Measurements from ENCODE around the gene PKNOX2.

The PKNOX2 gene

GRCh38 chr11:125164091-125164421 lies 495 bp upstream of the PKNOX2 start:
- Mint-ChIP-seq H3K4me3 (peak overlapping the region; percentile 45), H3K36me3 (ENCODE audit: low read depth) (no peaks in the 10 kb centered on the region), H3K9me3 (no peaks in the 10 kb centered on the region), H3K27me3 (peaks cover 63% of the 10 kb centered on the region), H3K27ac (no peak overlapping the region), H3K4me1 (ENCODE audit: low read depth) (peaks cover 10% of the 10 kb centered on the region)

DNA sequence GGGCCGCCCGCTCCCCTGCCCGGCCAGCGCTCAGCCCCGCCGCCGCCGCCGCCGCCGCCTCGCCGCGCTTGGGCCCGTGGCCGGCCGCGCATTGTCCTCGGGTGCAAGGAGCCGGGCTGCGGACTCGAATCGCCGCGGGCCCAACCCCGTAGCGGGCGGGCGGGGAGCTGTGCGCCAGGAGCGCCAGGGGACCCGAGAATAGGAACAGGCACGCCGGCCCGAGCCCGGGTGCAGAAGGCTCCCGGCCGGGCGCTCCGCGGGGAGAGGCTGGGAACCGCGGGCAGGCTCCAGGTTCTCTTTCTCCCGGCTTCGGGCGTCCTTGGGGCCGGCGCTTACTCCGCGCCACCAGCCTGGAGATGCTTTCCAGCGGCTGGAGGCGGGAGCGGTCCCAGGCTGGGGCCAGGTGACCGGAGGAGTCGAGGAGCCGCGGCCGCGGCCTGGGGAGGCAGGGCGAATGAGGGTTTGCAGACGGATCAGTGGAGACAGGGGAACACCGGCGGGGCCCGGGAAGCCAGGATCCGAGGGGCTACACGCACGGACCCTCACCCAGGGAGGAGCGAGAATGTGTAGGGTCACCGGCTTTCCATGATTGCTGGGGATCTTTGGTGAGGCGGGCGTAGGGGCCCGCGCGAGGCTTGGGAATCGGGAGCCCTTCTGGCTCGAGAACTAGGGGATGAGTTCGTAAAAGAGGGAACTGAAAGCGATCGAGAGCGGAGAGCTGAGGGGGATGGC lies 726 bp downstream of the PKNOX2 start:
- Mint-ChIP-seq H3K27me3 (peaks cover 70% of the 10 kb centered on the region), H3K9me3 (no peaks in the 10 kb centered on the region), H3K4me1 (ENCODE audit: low read depth) (peaks cover 10% of the 10 kb centered on the region), H3K27ac (no peak overlapping the region), H3K4me3 (peak overlapping the region; percentile 83), H3K36me3 (ENCODE audit: low read depth) (no peaks in the 10 kb centered on the region)

DNA sequence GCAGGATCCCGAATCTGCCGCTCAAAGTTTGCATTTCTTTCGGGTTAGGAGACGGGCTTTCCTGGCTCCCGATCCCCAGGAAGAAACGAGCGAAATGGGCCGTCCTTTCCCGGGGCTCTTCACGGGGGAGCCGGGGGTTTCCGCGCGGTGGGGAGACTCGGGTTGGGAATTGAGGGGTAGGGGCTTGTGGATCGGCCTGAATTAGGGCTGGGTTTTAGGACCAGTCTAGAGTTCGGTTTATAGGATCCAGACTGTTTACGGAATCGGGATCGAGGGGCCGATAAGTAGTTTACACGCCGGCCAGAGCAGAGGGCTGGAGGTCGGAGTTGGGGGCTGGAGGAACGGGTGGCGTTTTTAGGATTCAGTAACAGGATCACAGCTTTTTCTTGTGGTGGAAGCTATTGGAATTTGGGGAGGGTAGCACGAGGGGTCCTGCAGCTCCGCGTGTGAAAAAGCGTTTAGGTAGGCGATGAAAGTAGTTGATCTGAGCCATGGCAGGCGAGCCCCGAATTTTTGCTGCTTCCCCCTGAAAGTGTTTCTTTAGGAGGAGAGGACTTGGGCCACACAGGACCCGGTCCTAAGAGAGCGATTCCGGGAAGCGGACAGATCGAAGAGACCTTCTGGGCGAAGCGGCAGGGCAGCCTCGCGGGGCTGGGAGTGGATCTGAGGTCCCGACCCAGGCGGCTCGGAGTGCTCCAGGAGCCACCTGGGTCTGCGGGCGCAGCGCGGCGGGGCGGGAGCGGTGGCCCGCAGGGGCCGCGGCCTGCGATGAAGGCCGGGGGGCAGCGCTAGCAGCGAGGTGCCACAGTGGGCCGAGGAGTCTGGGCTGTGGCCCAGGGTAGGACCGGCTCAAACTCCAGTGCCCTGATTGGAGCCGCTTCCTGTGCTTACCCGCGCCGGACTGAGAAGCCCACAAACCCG lies 1.6 kb downstream of the PKNOX2 start:
- H3K4me1 Mint-ChIP-seq (ENCODE audit: low read depth): peaks cover 10% of the 10 kb centered on the region
- no peaks in the 10 kb centered on the region for H3K36me3 Mint-ChIP-seq (ENCODE audit: low read depth)
- no peak overlapping the region for H3K27ac Mint-ChIP-seq
- H3K9me3 Mint-ChIP-seq: no peaks in the 10 kb centered on the region
- H3K27me3 Mint-ChIP-seq: peaks cover 72% of the 10 kb centered on the region
- H3K4me3 Mint-ChIP-seq: peak overlapping the region; percentile 83

- no peaks in the 10 kb centered on the region for H3K9me3 Mint-ChIP-seq
- H3K4me1 Mint-ChIP-seq (ENCODE audit: low read depth): peaks cover 10% of the 10 kb centered on the region
- peaks cover 74% of the 10 kb centered on the region for H3K27me3 Mint-ChIP-seq
- no peaks in the 10 kb centered on the region for H3K36me3 Mint-ChIP-seq (ENCODE audit: low read depth)
- no peak overlapping the region for H3K27ac Mint-ChIP-seq
- H3K4me3 Mint-ChIP-seq: no peak overlapping the region
These were observed 2.3 kb downstream of the PKNOX2 start for GRCh38 chr11:125166764-125167291.

- Mint-ChIP-seq H3K27me3 (peaks cover 77% of the 10 kb centered on the region), H3K36me3 (ENCODE audit: low read depth) (no peaks in the 10 kb centered on the region), H3K9me3 (no peaks in the 10 kb centered on the region), H3K4me3 (no peak overlapping the region), H3K4me1 (ENCODE audit: low read depth) (peaks cover 10% of the 10 kb centered on the region), H3K27ac (no peak overlapping the region)
These were observed 2.9 kb downstream of the PKNOX2 start for GRCh38 chr11:125167292-125167953.

DNA sequence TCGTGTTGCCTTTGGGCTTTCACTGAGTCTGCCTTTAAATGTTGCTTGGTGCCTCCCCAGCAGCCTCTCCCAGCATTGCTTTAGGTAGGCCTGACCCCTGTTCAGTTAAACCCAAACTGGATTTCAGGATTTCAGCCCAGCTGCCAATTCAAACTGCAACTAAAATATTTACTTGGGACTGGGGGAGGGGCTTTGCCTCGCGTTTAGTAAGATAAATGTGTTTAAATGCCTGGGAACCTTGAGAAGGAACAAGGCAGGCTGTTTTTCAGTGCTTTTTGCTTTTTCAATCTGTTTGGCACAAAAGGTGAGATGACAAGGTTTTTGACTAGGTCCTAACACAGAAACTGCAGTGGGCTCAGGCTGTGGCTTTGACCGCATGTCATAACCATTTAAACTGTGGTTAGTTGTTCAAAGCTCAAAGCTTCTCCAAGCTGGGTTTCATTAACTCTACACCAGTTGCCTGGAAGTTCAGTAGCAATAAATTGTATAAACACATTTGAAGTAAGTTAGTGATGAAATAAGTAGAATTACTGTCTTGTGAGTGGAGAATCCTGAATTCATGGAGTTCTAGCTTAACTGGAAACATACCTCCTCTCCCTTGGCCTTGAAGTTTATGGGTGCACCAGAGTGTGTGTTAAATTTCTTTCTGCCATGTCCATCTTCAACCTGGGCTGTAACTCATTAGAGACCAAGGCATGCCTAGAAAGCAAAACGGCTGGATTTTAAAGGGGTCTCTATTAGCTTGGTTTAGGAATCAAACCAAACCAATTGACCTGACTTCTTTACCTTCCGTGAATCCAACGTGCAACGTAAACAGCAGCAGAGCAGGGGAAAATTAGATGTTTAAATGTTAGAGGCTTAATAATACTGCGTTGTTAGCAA lies 3.6 kb downstream of the PKNOX2 start:
- peaks cover 10% of the 10 kb centered on the region for H3K4me1 Mint-ChIP-seq (ENCODE audit: low read depth)
- no peak overlapping the region for H3K4me3 Mint-ChIP-seq
- H3K9me3 Mint-ChIP-seq: no peaks in the 10 kb centered on the region
- H3K36me3 Mint-ChIP-seq (ENCODE audit: low read depth): no peaks in the 10 kb centered on the region
- peaks cover 72% of the 10 kb centered on the region for H3K27me3 Mint-ChIP-seq
- no peak overlapping the region for H3K27ac Mint-ChIP-seq

GRCh38 chr11:125168918-125169456 lies 4.4 kb downstream of the PKNOX2 start:
- no peaks in the 10 kb centered on the region for H3K9me3 Mint-ChIP-seq
- H3K27ac Mint-ChIP-seq: no peak overlapping the region
- no peak overlapping the region for H3K4me3 Mint-ChIP-seq
- peaks cover 69% of the 10 kb centered on the region for H3K27me3 Mint-ChIP-seq
- H3K36me3 Mint-ChIP-seq (ENCODE audit: low read depth): no peaks in the 10 kb centered on the region
- peaks cover 10% of the 10 kb centered on the region for H3K4me1 Mint-ChIP-seq (ENCODE audit: low read depth)

DNA sequence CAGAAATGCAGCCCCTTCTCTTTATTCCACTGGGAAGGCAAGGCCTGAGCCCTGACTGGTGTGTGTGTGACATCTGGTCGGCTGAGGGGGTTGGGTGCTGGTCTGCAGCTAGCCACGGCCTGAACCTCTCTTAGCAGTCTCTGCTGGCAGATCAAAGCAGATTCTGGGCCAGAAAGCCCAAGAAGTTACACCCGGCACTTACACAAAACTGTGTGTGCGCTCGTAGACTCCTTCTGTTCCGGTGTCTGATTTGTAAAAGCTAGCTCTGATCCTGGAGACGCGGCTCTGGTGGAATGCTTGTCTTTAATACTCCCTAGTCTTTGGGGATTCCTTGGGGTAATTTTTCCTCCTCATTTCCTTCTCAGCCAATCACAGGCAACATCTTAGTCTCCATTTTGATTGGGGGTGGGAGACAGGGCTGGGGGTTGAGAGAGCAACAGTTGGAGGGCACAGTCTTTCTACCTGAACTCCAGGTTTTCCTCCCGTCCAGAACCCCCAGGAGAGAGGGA lies 5.5 kb downstream of the PKNOX2 start:
- no peak overlapping the region for H3K27ac Mint-ChIP-seq
- H3K9me3 Mint-ChIP-seq: no peaks in the 10 kb centered on the region
- H3K4me3 Mint-ChIP-seq: no peak overlapping the region
- no peaks in the 10 kb centered on the region for H3K36me3 Mint-ChIP-seq (ENCODE audit: low read depth)
- peaks cover 10% of the 10 kb centered on the region for H3K4me1 Mint-ChIP-seq (ENCODE audit: low read depth)
- peaks cover 65% of the 10 kb centered on the region for H3K27me3 Mint-ChIP-seq

DNA sequence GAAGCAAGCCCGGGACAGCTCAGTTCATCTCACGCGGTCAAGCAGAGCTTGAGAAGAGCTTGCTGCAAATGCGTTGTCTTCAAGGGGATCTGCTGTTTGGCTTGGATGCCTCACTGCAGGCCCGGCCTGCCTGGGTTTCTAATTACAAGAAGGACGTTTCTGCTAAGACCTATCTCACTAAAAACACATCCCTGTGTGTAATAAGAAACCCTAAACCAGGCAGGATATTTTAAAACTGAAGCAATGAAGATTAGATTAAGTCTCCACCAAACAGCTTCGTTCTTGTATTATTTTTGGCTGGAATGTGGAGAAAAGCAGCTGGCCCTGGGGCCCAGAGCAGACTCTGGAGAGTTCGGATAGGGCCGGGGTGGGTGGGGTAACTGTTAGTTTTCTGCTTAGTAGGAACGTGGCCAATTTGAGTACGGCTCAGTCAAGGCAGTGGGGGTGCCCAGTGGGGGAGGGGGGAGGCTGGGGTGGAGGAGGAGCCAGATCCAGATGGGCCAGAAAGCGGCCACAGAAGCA lies 6.0 kb downstream of the PKNOX2 start:
- Mint-ChIP-seq H3K36me3 (ENCODE audit: low read depth) (no peaks in the 10 kb centered on the region), H3K9me3 (no peaks in the 10 kb centered on the region), H3K27ac (no peak overlapping the region), H3K4me3 (no peak overlapping the region), H3K4me1 (ENCODE audit: low read depth) (peaks cover 8% of the 10 kb centered on the region), H3K27me3 (peaks cover 66% of the 10 kb centered on the region)

- no peaks in the 10 kb centered on the region for H3K36me3 Mint-ChIP-seq (ENCODE audit: low read depth)
- no peak overlapping the region for H3K4me3 Mint-ChIP-seq
- no peak overlapping the region for H3K27ac Mint-ChIP-seq
- H3K4me1 Mint-ChIP-seq (ENCODE audit: low read depth): no peaks in the 10 kb centered on the region
- no peaks in the 10 kb centered on the region for H3K9me3 Mint-ChIP-seq
- H3K27me3 Mint-ChIP-seq: peaks cover 68% of the 10 kb centered on the region
These were observed 7.4 kb downstream of the PKNOX2 start for GRCh38 chr11:125171974-125172373.

- no peak overlapping the region for H3K4me3 Mint-ChIP-seq
- H3K27ac Mint-ChIP-seq: no peak overlapping the region
- H3K36me3 Mint-ChIP-seq (ENCODE audit: low read depth): no peaks in the 10 kb centered on the region
- no peaks in the 10 kb centered on the region for H3K9me3 Mint-ChIP-seq
- H3K27me3 Mint-ChIP-seq: peaks cover 66% of the 10 kb centered on the region
- no peaks in the 10 kb centered on the region for H3K4me1 Mint-ChIP-seq (ENCODE audit: low read depth)
These were observed 8.5 kb downstream of the PKNOX2 start for GRCh38 chr11:125173027-125173426.

- no peak overlapping the region for H3K27ac Mint-ChIP-seq
- no peaks in the 10 kb centered on the region for H3K4me1 Mint-ChIP-seq (ENCODE audit: low read depth)
- H3K27me3 Mint-ChIP-seq: peaks cover 61% of the 10 kb centered on the region
- no peak overlapping the region for H3K4me3 Mint-ChIP-seq
- no peaks in the 10 kb centered on the region for H3K9me3 Mint-ChIP-seq
- no peaks in the 10 kb centered on the region for H3K36me3 Mint-ChIP-seq (ENCODE audit: low read depth)
These were observed 9.0 kb downstream of the PKNOX2 start for GRCh38 chr11:125173556-125173955.

GRCh38 chr11:125174057-125174456 lies 9.5 kb downstream of the PKNOX2 start:
- no peak overlapping the region for H3K27ac Mint-ChIP-seq
- no peak overlapping the region for H3K4me3 Mint-ChIP-seq
- no peaks in the 10 kb centered on the region for H3K4me1 Mint-ChIP-seq (ENCODE audit: low read depth)
- no peaks in the 10 kb centered on the region for H3K36me3 Mint-ChIP-seq (ENCODE audit: low read depth)
- no peaks in the 10 kb centered on the region for H3K9me3 Mint-ChIP-seq
- peaks cover 58% of the 10 kb centered on the region for H3K27me3 Mint-ChIP-seq

GRCh38 chr11:125174686-125175085 lies 10.1 kb downstream of the PKNOX2 start:
- Mint-ChIP-seq H3K4me3 (no peak overlapping the region), H3K27ac (no peak overlapping the region), H3K36me3 (ENCODE audit: low read depth) (no peaks in the 10 kb centered on the region), H3K27me3 (peaks cover 55% of the 10 kb centered on the region), H3K9me3 (no peaks in the 10 kb centered on the region), H3K4me1 (ENCODE audit: low read depth) (no peaks in the 10 kb centered on the region)
